Nephron (organoid): ENCODE results near the gene PTPRM.

Experiments used
- H3K27ac Mint-ChIP-seq, 3 experiments: 2 replicates each; pipeline ENCODE4 v1.8.0; 2020; ENCODE audit warnings: mixed read lengths in 3 of 3, mild to moderate bottlenecking in 2 of 3, moderate library complexity in 1 of 3
- H3K27me3 Mint-ChIP-seq: 2 replicates; pipeline ENCODE4 v1.8.0; 2021; ENCODE audit warnings: low read depth, mild to moderate bottlenecking, moderate library complexity, mixed read lengths
- H3K36me3 Mint-ChIP-seq: 2 replicates; pipeline ENCODE4 v1.8.0; 2020; ENCODE audit warnings: low read depth, mixed read lengths
- H3K4me1 Mint-ChIP-seq: 2 replicates; pipeline ENCODE4 v1.8.0; 2020; ENCODE audit warnings: mixed read lengths
- H3K4me3 Mint-ChIP-seq, 3 experiments: 2 replicates each; pipeline ENCODE4 v1.8.0; 2020; ENCODE audit warnings: mild to moderate bottlenecking in 3 of 3, mixed read lengths in 3 of 3, moderate library complexity in 2 of 3
- H3K9me3 Mint-ChIP-seq: 2 replicates; pipeline ENCODE4 v1.8.0; 2020; ENCODE audit warnings: mixed read lengths
- TF ChIP-seq, protein P1 (sequence below), 3 experiments: fragments of 200-600 bp; sonication (generic); IDR thresholded peaks; one replicate each; pipeline ENCODE4 v1.5.0; 2021; ENCODE audit warnings: antibody characterized with exemption in 3 of 3; ENCODE audit not compliant: unreplicated experiment in 3 of 3

Gene PTPRM

DNA sequence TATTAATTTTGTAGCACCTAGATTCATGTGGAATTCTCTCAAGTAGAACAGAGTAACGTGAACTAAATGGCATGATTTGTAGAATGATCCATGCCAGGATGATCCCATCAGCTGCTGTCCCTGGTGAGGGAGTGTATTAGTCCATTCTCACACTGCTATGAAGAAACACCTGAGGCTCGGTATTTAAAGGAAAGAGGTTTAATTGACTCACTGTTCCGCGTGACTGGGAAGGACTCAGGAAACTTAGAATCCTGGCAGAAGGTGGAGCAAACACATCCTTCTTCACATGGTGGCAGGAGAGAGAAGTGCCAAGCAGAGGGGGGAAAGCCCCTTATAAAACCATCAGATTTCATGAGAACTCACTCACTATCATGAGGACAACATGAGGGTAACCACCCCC lies 312.6 kb downstream of the PTPRM start:
- H3K4me1 Mint-ChIP-seq, result peaks cover 5% of the 10 kb centered on the region
- peaks cover 4% of the 10 kb centered on the region for H3K27me3 Mint-ChIP-seq
- no peaks in the 10 kb centered on the region for H3K36me3 Mint-ChIP-seq
- H3K9me3 Mint-ChIP-seq, result no peaks in the 10 kb centered on the region
- no peak overlapping the region for H3K4me3 Mint-ChIP-seq
- no peak overlapping the region for H3K27ac Mint-ChIP-seq
- TF ChIP-seq, protein P1, sequence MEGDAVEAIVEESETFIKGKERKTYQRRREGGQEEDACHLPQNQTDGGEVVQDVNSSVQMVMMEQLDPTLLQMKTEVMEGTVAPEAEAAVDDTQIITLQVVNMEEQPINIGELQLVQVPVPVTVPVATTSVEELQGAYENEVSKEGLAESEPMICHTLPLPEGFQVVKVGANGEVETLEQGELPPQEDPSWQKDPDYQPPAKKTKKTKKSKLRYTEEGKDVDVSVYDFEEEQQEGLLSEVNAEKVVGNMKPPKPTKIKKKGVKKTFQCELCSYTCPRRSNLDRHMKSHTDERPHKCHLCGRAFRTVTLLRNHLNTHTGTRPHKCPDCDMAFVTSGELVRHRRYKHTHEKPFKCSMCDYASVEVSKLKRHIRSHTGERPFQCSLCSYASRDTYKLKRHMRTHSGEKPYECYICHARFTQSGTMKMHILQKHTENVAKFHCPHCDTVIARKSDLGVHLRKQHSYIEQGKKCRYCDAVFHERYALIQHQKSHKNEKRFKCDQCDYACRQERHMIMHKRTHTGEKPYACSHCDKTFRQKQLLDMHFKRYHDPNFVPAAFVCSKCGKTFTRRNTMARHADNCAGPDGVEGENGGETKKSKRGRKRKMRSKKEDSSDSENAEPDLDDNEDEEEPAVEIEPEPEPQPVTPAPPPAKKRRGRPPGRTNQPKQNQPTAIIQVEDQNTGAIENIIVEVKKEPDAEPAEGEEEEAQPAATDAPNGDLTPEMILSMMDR (IDR thresholded peaks at IDR 0.05; ENCODE audit: unreplicated experiment in 3 of 3), result no peak

DNA sequence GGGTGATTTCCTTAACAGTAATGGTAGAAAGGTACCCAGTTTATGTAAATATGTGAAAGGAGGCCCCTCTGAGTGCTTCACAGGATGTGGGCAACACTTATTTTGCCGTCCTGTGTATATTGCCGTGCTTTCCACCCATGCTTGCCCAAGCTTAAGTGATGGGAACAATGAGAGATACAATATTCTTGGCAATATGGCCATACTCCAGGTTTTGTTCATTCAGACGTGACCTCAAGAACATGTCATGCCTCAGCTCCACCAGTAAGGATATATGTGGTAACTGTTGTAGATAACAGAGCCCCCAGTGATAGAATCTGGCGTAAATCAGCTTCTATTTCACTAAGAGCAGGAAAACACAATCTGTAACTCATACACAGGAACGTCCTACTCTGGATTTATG lies 318.7 kb downstream of the PTPRM start:
- TF ChIP-seq, protein P1 (IDR thresholded peaks at IDR 0.05; ENCODE audit: unreplicated experiment in 3 of 3), result no peak
- H3K27ac Mint-ChIP-seq, result no peak overlapping the region

DNA sequence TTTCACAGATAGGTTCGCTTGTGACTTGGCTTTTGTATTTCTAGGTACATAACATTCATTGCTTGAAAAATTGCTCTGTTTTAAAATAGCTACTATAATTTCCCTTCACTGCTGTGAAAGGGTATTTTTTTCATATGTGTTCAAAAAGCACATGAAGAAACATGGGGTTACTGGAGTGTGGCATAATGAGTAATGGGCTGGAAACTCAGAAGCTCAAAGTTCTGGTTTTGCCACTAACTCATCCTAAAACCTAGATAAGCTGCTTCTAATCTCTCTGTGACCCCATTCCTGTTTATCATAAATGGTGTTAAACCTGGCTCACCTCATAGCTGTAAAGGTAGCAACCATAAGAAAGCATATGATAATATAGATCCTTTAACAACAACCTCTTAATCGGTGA lies 319.3 kb downstream of the PTPRM start:
- H3K4me1 Mint-ChIP-seq, result peaks cover 30% of the 10 kb centered on the region
- peaks cover 3% of the 10 kb centered on the region for H3K36me3 Mint-ChIP-seq
- H3K4me3 Mint-ChIP-seq, result no peak overlapping the region
- peaks cover 4% of the 10 kb centered on the region for H3K27me3 Mint-ChIP-seq
- H3K27ac Mint-ChIP-seq, result peak overlapping the region in 1 of 3 experiments; percentile 15
- no peaks in the 10 kb centered on the region for H3K9me3 Mint-ChIP-seq
- TF ChIP-seq, protein P1 (IDR thresholded peaks at IDR 0.05; ENCODE audit: unreplicated experiment in 3 of 3), result no peak

More for the DNA sequence above, 318.7 kb downstream of the PTPRM start:
- Mint-ChIP-seq H3K4me3 (no peak overlapping the region), H3K36me3 (peaks cover 3% of the 10 kb centered on the region), H3K9me3 (no peaks in the 10 kb centered on the region), H3K4me1 (peaks cover 30% of the 10 kb centered on the region), H3K27me3 (peaks cover 4% of the 10 kb centered on the region)

DNA sequence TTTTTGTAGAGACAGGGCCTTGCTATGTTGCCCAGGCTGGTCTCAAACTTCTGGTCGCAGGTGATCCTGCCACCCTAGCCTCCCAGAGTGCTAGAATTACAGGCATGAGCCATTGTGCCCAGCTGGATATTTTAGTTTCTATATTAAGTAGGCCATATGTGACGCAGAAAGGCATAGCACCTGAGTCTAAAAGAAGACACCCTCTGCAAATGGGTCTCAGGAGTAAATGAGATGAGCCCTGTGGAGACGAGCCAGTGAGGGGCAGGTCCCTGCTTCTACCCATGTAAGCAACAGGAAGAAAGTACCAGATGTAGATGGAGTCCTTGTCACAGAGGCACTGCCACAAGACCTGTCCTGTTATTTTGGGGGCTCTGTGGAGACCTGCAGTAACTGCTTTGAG lies 322.4 kb downstream of the PTPRM start:
- H3K4me3 Mint-ChIP-seq, result no peak overlapping the region
- peak overlapping the region in 1 of 3 experiments; percentile 64 for H3K27ac Mint-ChIP-seq
- no peaks in the 10 kb centered on the region for H3K27me3 Mint-ChIP-seq
- TF ChIP-seq, protein P1 (IDR thresholded peaks at IDR 0.05; ENCODE audit: unreplicated experiment in 3 of 3), result no peak
- H3K36me3 Mint-ChIP-seq, result peaks cover 3% of the 10 kb centered on the region
- peaks cover 29% of the 10 kb centered on the region for H3K4me1 Mint-ChIP-seq
- H3K9me3 Mint-ChIP-seq, result no peaks in the 10 kb centered on the region

DNA sequence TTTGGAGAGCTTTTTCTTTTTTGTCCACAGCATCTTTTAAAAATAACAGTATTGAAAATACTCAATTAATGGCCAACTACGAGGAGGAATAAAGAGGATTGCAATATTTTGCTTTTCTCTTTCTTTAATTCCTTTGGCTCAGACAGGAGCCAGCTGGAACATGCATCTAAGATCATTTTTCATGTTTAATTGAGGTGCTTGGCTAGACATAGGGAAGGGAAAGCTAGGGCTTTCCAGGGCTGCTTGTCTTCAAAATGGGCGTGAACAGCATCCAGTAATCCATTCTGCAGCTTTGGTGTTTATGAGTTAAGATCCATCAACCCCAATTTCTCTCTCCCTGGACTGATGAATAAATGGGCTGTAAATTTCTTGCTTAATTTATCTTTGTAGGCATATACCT lies 323.0 kb downstream of the PTPRM start:
- H3K4me1 Mint-ChIP-seq, result peaks cover 29% of the 10 kb centered on the region
- H3K27me3 Mint-ChIP-seq, result no peaks in the 10 kb centered on the region
- peak overlapping the region in 2 of 3 experiments; percentile 63 to 64 for H3K27ac Mint-ChIP-seq
- H3K36me3 Mint-ChIP-seq, result peaks cover 3% of the 10 kb centered on the region
- H3K4me3 Mint-ChIP-seq, result peak overlapping the region in 1 of 3 experiments; percentile 3
- no peaks in the 10 kb centered on the region for H3K9me3 Mint-ChIP-seq
- TF ChIP-seq, protein P1 (IDR thresholded peaks at IDR 0.05; ENCODE audit: unreplicated experiment in 3 of 3), result no peak

DNA sequence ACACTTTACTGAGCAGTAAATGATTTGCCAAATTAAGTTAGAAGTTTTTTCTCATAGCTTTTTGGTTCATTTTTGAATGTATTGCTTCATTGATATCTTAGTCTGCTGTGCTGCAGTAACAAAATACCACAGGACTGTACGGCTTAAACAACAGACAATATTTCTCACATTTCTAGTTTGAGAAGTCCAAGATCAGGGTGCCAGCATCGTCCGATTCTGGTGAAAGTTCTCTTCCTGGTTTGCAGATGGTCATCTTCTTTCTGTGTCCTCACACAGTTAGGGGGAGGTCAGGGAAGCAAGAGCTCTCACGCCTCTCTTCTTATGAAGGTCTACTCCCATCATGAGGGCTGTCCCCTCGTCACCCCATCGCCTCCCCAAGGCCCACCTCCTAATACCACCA lies 325.4 kb downstream of the PTPRM start:
- peaks cover 16% of the 10 kb centered on the region for H3K4me1 Mint-ChIP-seq
- no peak overlapping the region for H3K4me3 Mint-ChIP-seq
- no peaks in the 10 kb centered on the region for H3K27me3 Mint-ChIP-seq
- TF ChIP-seq, protein P1 (IDR thresholded peaks at IDR 0.05; ENCODE audit: unreplicated experiment in 3 of 3), result no peak
- peak overlapping the region in 2 of 3 experiments; percentile 10 to 44 for H3K27ac Mint-ChIP-seq
- H3K36me3 Mint-ChIP-seq, result no peaks in the 10 kb centered on the region
- no peaks in the 10 kb centered on the region for H3K9me3 Mint-ChIP-seq
